Central memory CD4-positive, alpha-beta T cell (primary cell): ENCODE measurements around the gene ZNF608.

ENCODE experiments used
- DNase-seq: peaks from one replicate; pipeline ENCODE4 v3.0.0; 2022

The ZNF608 gene

GRCh38 chr5:124736082-124736804 lies 10.2 kb downstream of the ZNF608 start:
- DNase-seq = no peak

- no peak for DNase-seq
These were observed 11.1 kb downstream of the ZNF608 start for GRCh38 chr5:124735169-124735858.

- no peak for DNase-seq
These were observed 11.8 kb downstream of the ZNF608 start for GRCh38 chr5:124734574-124735168.

- no peak for DNase-seq
These were observed 13.1 kb downstream of the ZNF608 start for GRCh38 chr5:124733329-124733650.

- DNase-seq = no peak
These were observed 13.8 kb downstream of the ZNF608 start for GRCh38 chr5:124732428-124733328.

GRCh38 chr5:124730381-124730780 lies 16.1 kb downstream of the ZNF608 start:
- no peak for DNase-seq

- no peak for DNase-seq
These were observed 16.6 kb downstream of the ZNF608 start for GRCh38 chr5:124729720-124730359.

GRCh38 chr5:124728968-124729332 lies 17.5 kb downstream of the ZNF608 start:
- no peak for DNase-seq

GRCh38 chr5:124728331-124728967 lies 18.0 kb downstream of the ZNF608 start:
- DNase-seq = no peak

GRCh38 chr5:124726631-124727362 lies 19.6 kb downstream of the ZNF608 start:
- no peak for DNase-seq

GRCh38 chr5:124725622-124726258 lies 20.7 kb downstream of the ZNF608 start:
- DNase-seq = no peak

GRCh38 chr5:124725040-124725434 lies 21.4 kb downstream of the ZNF608 start:
- DNase-seq = no peak

- DNase-seq = no peak
These were observed 21.9 kb downstream of the ZNF608 start for GRCh38 chr5:124724357-124725039.

- DNase-seq = no peak
These were observed 25.2 kb downstream of the ZNF608 start for GRCh38 chr5:124721229-124721735.

GRCh38 chr5:124720593-124720992 lies 25.8 kb downstream of the ZNF608 start:
- DNase-seq = no peak

- DNase-seq = no peak
These were observed 27.1 kb downstream of the ZNF608 start for GRCh38 chr5:124719113-124719967.

GRCh38 chr5:124718380-124718789 lies 28.1 kb downstream of the ZNF608 start:
- DNase-seq = no peak

GRCh38 chr5:124716169-124716568 lies 30.3 kb downstream of the ZNF608 start:
- no peak for DNase-seq

- no peak for DNase-seq
These were observed 31.5 kb downstream of the ZNF608 start for GRCh38 chr5:124714910-124715309.
